IgD-negative memory B cell (primary cell): ENCODE data around the gene SP6. TPM values are rescaled to one million over a fixed set of nuclear protein-coding genes. Genes with fewer than 3 reads are reported as not detected.

ENCODE experiments used
- H3K27ac Mint-ChIP-seq, 3 donors: one replicate each; pipeline ENCODE4 v1.8.0; 2020 to 2022; ENCODE audit warnings: mild to moderate bottlenecking in 3 of 3, mixed read lengths in 3 of 3, moderate library complexity in 1 of 3
- H3K27me3 Mint-ChIP-seq: one replicate; pipeline ENCODE4 v1.8.0; 2021; ENCODE audit warnings: mixed read lengths
- H3K36me3 Mint-ChIP-seq: one replicate; pipeline ENCODE4 v1.8.0; 2020; ENCODE audit warnings: mild to moderate bottlenecking, mixed read lengths
- H3K4me1 Mint-ChIP-seq, 3 donors: one replicate each; pipeline ENCODE4 v1.8.0; 2020 to 2022; ENCODE audit warnings: mixed read lengths in 3 of 3, mild to moderate bottlenecking in 1 of 3
- H3K4me3 Mint-ChIP-seq, 4 donors: one replicate each; pipeline ENCODE4 v1.8.0; 2020 to 2022; ENCODE audit warnings: mild to moderate bottlenecking in 4 of 4, mixed read lengths in 4 of 4, moderate library complexity in 3 of 4
- H3K9me3 Mint-ChIP-seq, 3 donors: one replicate each; pipeline ENCODE4 v1.8.0; 2020 to 2021; ENCODE audit warnings: mixed read lengths in 3 of 3, mild to moderate bottlenecking in 1 of 3
- polyA plus RNA-seq: library from polyadenylated mRNA; unstranded; fragments of 300-500 nt; fragmentation: Illumina TruSeq; gene quantifications from one replicate; pipeline ENCODE4 v1.2.3, GENCODE V29; 2021

Gene SP6
- polyA plus RNA-seq, 1 donor from 2014 or later = not detected

GRCh38 chr17:47872651-47873161 lies 21.7 kb upstream of the SP6 start:
- peaks cover 41% of the 10 kb centered on the region for H3K27me3 Mint-ChIP-seq
- H3K9me3 Mint-ChIP-seq = peaks cover 0 to 2% (median 0%) of the 10 kb centered on the region in 3 donors
- peaks cover 0 to 7% (median 5%) of the 10 kb centered on the region in 3 donors for H3K4me1 Mint-ChIP-seq
- no peak overlapping the region for H3K27ac Mint-ChIP-seq
- no peaks in the 10 kb centered on the region for H3K36me3 Mint-ChIP-seq
- peak overlapping the region in 1 of 4 donors; percentile 68 for H3K4me3 Mint-ChIP-seq

GRCh38 chr17:47872019-47872650 lies 21.2 kb upstream of the SP6 start:
- H3K4me1 Mint-ChIP-seq = peaks cover 0 to 7% (median 5%) of the 10 kb centered on the region in 3 donors
- H3K36me3 Mint-ChIP-seq = no peaks in the 10 kb centered on the region
- peaks cover 38% of the 10 kb centered on the region for H3K27me3 Mint-ChIP-seq
- no peak overlapping the region for H3K27ac Mint-ChIP-seq
- H3K4me3 Mint-ChIP-seq = peak overlapping the region in 1 of 4 donors; percentile 66
- peaks cover 0 to 2% (median 0%) of the 10 kb centered on the region in 3 donors for H3K9me3 Mint-ChIP-seq

- Mint-ChIP-seq H3K4me3 (no peak overlapping the region), H3K27me3 (peaks cover 40% of the 10 kb centered on the region), H3K4me1 (peaks cover 0 to 7% (median 5%) of the 10 kb centered on the region in 3 donors), H3K9me3 (peaks cover 0 to 2% (median 0%) of the 10 kb centered on the region in 3 donors), H3K27ac (no peak overlapping the region), H3K36me3 (no peaks in the 10 kb centered on the region)
These were observed 20.1 kb upstream of the SP6 start for GRCh38 chr17:47871048-47871447.

DNA sequence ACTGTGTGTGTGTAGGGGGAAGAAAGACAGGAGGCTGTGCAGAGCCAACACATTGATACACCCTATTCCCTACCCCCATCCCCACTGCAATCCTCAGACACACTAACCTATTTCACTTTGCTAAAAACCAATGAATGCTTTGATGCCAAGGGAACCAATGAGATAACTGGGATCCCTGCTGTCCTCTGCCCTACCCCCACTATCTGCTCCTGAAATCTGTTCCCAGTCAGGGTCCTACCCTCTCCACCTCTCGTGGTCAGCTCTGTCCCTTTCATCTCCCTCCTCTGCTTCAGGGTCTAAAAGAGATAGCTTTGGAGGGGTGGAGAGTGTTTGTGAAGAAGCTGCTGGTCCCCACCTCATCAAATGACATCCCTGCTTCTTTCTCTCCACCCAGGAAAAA lies 19.1 kb upstream of the SP6 start:
- no peaks in the 10 kb centered on the region for H3K9me3 Mint-ChIP-seq
- no peaks in the 10 kb centered on the region for H3K36me3 Mint-ChIP-seq
- peaks cover 0 to 7% (median 5%) of the 10 kb centered on the region in 3 donors for H3K4me1 Mint-ChIP-seq
- peaks cover 34% of the 10 kb centered on the region for H3K27me3 Mint-ChIP-seq
- H3K4me3 Mint-ChIP-seq = no peak overlapping the region
- no peak overlapping the region for H3K27ac Mint-ChIP-seq

GRCh38 chr17:47869114-47869513 lies 18.2 kb upstream of the SP6 start:
- Mint-ChIP-seq H3K27ac (no peak overlapping the region), H3K4me3 (no peak overlapping the region), H3K36me3 (no peaks in the 10 kb centered on the region), H3K9me3 (no peaks in the 10 kb centered on the region), H3K27me3 (peaks cover 26% of the 10 kb centered on the region), H3K4me1 (peaks cover 0 to 7% (median 7%) of the 10 kb centered on the region in 3 donors)

- Mint-ChIP-seq H3K36me3 (no peaks in the 10 kb centered on the region), H3K4me1 (peaks cover 0 to 7% (median 7%) of the 10 kb centered on the region in 3 donors), H3K9me3 (no peaks in the 10 kb centered on the region), H3K27ac (peak overlapping the region in 1 of 3 donors; percentile 29), H3K4me3 (no peak overlapping the region), H3K27me3 (peaks cover 22% of the 10 kb centered on the region)
These were observed 17.0 kb upstream of the SP6 start for GRCh38 chr17:47867813-47868533.

DNA sequence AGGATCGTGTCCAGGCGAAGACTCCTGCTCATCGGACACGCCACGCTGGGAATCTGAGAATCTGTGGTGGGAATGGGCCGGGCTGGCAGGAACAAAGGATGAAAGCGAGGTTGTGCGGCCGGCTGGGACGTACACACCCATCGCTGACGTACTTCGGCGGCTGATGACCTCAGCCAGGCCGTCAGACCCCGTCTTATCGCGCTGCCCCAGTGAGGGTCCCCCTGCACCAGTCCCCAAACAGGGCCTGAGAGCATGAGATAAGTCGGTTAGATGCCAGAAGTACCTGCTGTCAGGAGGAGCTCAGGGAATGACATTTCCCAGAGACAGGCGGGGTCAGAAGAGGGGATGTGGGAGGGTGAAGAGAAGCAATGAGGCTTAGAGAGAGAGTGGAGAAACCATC lies 16.0 kb upstream of the SP6 start:
- H3K4me3 Mint-ChIP-seq = no peak overlapping the region
- peaks cover 0 to 8% (median 5%) of the 10 kb centered on the region in 3 donors for H3K4me1 Mint-ChIP-seq
- H3K9me3 Mint-ChIP-seq = no peaks in the 10 kb centered on the region
- H3K27me3 Mint-ChIP-seq = peaks cover 18% of the 10 kb centered on the region
- no peaks in the 10 kb centered on the region for H3K36me3 Mint-ChIP-seq
- H3K27ac Mint-ChIP-seq = no peak overlapping the region

DNA sequence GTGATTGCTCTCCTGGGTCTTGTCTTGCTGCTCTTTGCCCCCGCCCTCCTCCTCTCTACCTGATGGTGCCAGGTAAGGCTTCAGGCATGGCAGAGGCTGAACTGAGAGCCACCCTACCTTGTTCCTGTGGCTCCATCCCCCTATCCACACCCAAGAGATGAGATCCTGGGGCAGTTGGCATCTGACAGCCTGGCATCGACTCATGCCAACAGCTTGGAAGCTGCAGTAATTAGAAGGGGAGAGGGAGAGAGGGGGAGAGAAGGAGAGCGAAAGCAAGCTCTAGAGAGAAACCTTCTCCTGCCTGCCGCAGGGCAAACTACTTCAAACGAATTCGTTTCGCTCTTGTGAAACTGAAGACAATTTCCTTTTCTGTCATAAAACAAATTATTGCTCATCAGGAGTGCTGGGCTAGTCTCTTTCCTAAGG lies 13.8 kb upstream of the SP6 start:
- H3K36me3 Mint-ChIP-seq = no peaks in the 10 kb centered on the region
- no peak overlapping the region for H3K27ac Mint-ChIP-seq
- H3K9me3 Mint-ChIP-seq = no peaks in the 10 kb centered on the region
- peaks cover 0 to 6% (median 0%) of the 10 kb centered on the region in 3 donors for H3K4me1 Mint-ChIP-seq
- no peak overlapping the region for H3K4me3 Mint-ChIP-seq
- H3K27me3 Mint-ChIP-seq = peaks cover 16% of the 10 kb centered on the region

DNA sequence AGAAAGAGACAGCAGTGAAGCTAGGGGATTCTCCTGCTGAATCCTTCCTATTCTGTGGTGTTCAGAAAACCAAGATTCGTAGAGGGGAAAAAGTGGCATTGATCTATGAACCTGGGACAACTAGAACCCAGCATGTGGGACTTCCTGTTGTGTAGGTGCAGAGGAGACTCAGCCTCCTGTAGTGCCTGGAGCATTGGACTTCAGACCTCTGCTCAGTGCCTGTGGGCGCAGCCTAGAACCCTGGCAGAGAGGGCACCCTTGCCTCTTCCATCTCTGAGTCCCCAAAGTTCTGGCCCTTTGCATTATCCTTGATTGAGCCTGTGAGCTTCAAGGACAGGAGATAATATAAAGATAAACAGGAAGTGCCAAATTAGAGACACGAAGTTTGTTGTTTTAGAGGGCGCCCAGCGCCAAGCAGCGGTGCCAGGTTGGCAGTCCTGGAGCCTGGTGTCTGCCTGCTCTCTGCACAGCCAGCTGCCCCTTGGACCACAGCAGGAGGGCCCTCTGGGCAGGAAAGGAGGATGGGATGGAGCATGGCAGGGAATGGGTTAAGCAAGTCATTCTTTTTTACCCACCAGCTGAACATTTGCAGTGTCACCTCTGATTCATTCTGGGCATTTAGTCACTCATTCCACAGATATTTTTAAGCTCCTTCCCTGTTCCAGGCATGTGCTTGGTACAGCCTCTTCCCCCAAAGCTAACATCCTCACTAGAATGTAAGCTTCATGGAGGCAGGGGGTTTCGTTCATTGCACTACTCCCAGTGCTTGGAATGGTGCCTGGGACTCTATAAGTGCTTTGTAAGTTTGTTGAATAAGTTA lies 11.9 kb upstream of the SP6 start:
- Mint-ChIP-seq H3K9me3 (no peaks in the 10 kb centered on the region), H3K36me3 (no peaks in the 10 kb centered on the region), H3K4me1 (peaks cover 0 to 6% (median 0%) of the 10 kb centered on the region in 3 donors), H3K4me3 (no peak overlapping the region), H3K27me3 (peaks cover 22% of the 10 kb centered on the region), H3K27ac (no peak overlapping the region)

- no peak overlapping the region for H3K4me3 Mint-ChIP-seq
- H3K9me3 Mint-ChIP-seq = no peaks in the 10 kb centered on the region
- peaks cover 25% of the 10 kb centered on the region for H3K27me3 Mint-ChIP-seq
- H3K27ac Mint-ChIP-seq = no peak overlapping the region
- no peaks in the 10 kb centered on the region for H3K36me3 Mint-ChIP-seq
- peaks cover 0 to 6% (median 0%) of the 10 kb centered on the region in 3 donors for H3K4me1 Mint-ChIP-seq
These were observed 9.4 kb upstream of the SP6 start for GRCh38 chr17:47860386-47860785.

DNA sequence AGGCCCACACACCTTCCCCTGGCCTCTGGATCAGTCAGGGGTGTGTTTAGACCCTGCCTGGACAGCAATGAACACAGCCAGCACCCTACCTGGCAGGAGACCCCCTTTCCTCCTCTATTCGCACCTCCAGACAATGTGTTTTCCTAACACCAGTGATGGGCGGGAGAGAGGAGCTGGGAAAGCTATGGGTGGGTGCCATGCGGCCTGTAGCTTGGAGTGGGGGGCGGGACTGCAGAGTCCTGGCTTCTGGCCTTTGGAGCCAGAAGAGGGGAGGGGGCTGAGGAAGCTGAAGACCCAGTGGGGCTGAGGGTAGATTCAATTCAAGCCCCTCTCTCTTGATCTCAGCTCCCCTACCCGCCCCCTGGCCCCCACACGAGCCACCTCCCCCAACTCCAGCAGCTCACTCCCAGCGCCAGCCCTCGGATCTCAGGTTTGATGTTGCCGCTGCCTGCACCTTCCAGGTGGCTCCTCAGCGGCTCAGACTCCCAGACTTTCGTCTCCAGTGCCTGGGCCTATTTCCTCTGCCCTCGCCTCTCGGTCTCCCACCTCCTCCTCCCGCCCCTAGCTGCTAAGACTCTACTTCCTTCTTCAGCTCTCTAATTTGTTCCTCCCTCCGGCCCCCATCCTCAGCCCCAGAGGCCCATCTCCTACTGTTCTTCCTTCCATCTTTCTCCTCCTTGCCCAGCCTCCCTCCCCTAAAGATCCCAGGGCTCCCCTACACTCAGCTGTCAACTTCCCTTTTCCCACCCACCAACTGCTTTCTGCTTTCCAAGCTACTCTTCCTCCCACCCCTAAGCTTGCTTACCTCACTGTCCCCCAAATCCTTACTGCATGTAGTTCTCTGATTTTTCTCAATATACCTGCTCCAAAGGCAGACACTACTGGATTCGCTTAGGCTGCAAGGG lies 6.8 kb upstream of the SP6 start:
- H3K4me1 Mint-ChIP-seq = peaks cover 0 to 8% (median 4%) of the 10 kb centered on the region in 3 donors
- H3K36me3 Mint-ChIP-seq = no peaks in the 10 kb centered on the region
- peaks cover 43% of the 10 kb centered on the region for H3K27me3 Mint-ChIP-seq
- no peak overlapping the region for H3K27ac Mint-ChIP-seq
- H3K9me3 Mint-ChIP-seq = no peaks in the 10 kb centered on the region
- H3K4me3 Mint-ChIP-seq = no peak overlapping the region

DNA sequence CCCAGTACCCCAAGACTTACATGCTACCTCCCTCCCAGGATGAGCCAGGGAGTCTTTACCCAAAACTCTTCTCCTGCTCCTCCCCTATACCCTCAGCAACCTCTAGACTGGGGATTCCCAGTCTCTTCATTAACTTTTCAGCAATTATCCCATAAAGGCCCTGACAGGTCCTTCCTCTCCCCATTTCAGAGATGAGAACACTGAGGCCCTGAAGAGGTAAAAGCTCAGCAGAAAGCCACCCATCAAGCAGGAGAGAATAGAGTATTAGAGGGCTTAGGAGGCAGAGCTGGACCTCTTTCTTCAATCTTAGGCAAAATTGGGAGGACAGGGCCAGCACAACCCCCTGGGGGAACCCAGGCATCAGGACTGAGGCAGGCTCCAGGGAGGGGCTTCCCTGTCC lies 5.9 kb upstream of the SP6 start:
- Mint-ChIP-seq H3K9me3 (no peaks in the 10 kb centered on the region), H3K36me3 (no peaks in the 10 kb centered on the region), H3K4me1 (peaks cover 7 to 15% (median 7%) of the 10 kb centered on the region in 3 donors), H3K27me3 (peaks cover 52% of the 10 kb centered on the region), H3K27ac (no peak overlapping the region), H3K4me3 (no peak overlapping the region)

DNA sequence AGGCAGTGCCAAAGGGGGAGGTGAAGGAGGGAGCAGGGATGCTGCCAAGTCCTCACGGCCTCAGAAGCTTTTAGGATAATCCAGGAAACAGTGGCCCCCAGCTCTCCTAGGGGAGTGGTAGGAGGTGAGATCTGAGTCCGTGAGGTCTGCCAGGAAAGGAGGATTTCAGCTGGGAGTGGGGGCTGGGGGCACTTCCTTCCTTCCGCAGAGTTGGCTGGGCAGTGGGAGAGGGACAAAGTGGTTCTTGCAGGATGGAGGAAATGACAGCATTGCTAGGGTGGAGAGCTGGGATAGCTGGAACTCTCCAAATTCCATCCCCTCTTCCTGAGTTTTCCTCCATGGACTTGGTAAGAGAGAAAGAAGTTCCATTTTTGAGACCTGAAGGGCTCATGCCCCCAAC lies 4.8 kb upstream of the SP6 start:
- Mint-ChIP-seq H3K4me3 (no peak overlapping the region), H3K9me3 (no peaks in the 10 kb centered on the region), H3K4me1 (peaks cover 8 to 16% (median 8%) of the 10 kb centered on the region in 3 donors), H3K27ac (no peak overlapping the region), H3K27me3 (peaks cover 54% of the 10 kb centered on the region), H3K36me3 (no peaks in the 10 kb centered on the region)

GRCh38 chr17:47853616-47854015 lies 2.7 kb upstream of the SP6 start:
- H3K27me3 Mint-ChIP-seq = peaks cover 58% of the 10 kb centered on the region
- H3K4me1 Mint-ChIP-seq = peaks cover 11 to 16% (median 12%) of the 10 kb centered on the region in 3 donors
- H3K36me3 Mint-ChIP-seq = peaks cover 2% of the 10 kb centered on the region
- peak overlapping the region in 1 of 4 donors; percentile 34 for H3K4me3 Mint-ChIP-seq
- no peak overlapping the region for H3K27ac Mint-ChIP-seq
- H3K9me3 Mint-ChIP-seq = no peaks in the 10 kb centered on the region
